SU-DHL-6 (cell line): ENCODE results near the gene NFATC1.

Source experiments
- H2AFZ ChIP-seq: fragments of 200-600 bp; sonication (generic); 2 replicates; pipeline ENCODE4 v1.6.1; 2014; ENCODE audit warnings: low read depth, mild to moderate bottlenecking, moderate library complexity, mixed read lengths, antibody characterized with exemption, low read length; ENCODE audit not compliant: severe bottlenecking
- H3F3A ChIP-seq: fragments of 200-600 bp; shearing (Covaris generic); 2 replicates; pipeline ENCODE4 v1.6.0; 2016; ENCODE audit warnings: antibody characterized with exemption, mild to moderate bottlenecking; ENCODE audit not compliant: insufficient read depth
- H3K27ac ChIP-seq: fragments of 200-600 bp; sonication (generic); 2 replicates; pipeline ENCODE4 v1.5.1; 2016; ENCODE audit warnings: low read depth, mild to moderate bottlenecking, low read length, moderate library complexity, mixed read lengths
- H3K27me3 ChIP-seq: fragments of 200-600 bp; sonication (generic), shearing (Covaris generic); 2 replicates; pipeline ENCODE4 v1.6.0; 2014; ENCODE audit warnings: mild to moderate bottlenecking, low read length
- H3K36me3 ChIP-seq: fragments of 200-600 bp; sonication (generic); 2 replicates; pipeline ENCODE4 v1.6.1; 2014; ENCODE audit warnings: mild to moderate bottlenecking, low read length, mixed read lengths
- H3K4me2 ChIP-seq: fragments of 300-600, 200-600 bp; shearing (Covaris generic), sonication (generic); 2 replicates; pipeline ENCODE4 v1.6.0; 2014; ENCODE audit warnings: low read length, low read depth, mild to moderate bottlenecking; ENCODE audit not compliant: poor library complexity, severe bottlenecking
- H3K4me3 ChIP-seq: fragments of 200-600 bp; sonication (generic); 2 replicates; pipeline ENCODE4 v1.5.1; 2014; ENCODE audit warnings: antibody characterized with exemption, low read length, mild to moderate bottlenecking, mixed read lengths; ENCODE audit not compliant: insufficient read depth, poor library complexity, severe bottlenecking
- H3K79me2 ChIP-seq: fragments of 200-600 bp; sonication (generic); 2 replicates; pipeline ENCODE4 v1.6.1; 2014; ENCODE audit warnings: mild to moderate bottlenecking, low read length, moderate library complexity; ENCODE audit not compliant: insufficient read depth
- H3K9ac ChIP-seq: fragments of 200-600 bp; sonication (generic); 2 replicates; pipeline ENCODE4 v1.7.0; 2014; ENCODE audit warnings: mild to moderate bottlenecking, low read length
- H3K9me2 ChIP-seq: fragments of 200-600 bp; sonication (generic); replicated peaks from 2 replicates; pipeline ENCODE4 v1.6.1; 2014; ENCODE audit warnings: low read length; ENCODE audit not compliant: insufficient read depth
- H3K9me3 ChIP-seq: fragments of 200-600 bp; sonication (generic); 2 replicates; pipeline ENCODE4 v1.6.1; 2014; ENCODE audit warnings: low read length, mixed read lengths; ENCODE audit not compliant: insufficient read depth
- H4K20me1 ChIP-seq: fragments of 200-600 bp; sonication (generic); 2 replicates; pipeline ENCODE4 v1.6.1; 2014; ENCODE audit warnings: low read depth, mild to moderate bottlenecking, antibody characterized with exemption, low read length, moderate library complexity, mixed read lengths
- CTCF ChIP-seq: fragments of 200-600 bp; sonication (generic); IDR thresholded peaks from one replicate; pipeline ENCODE4 v1.5.1; 2017; ENCODE audit warnings: antibody characterized with exemption, mild to moderate bottlenecking, low read length, moderate library complexity; ENCODE audit not compliant: insufficient read depth, poor library complexity, severe bottlenecking
- EZH2phosphoT487 ChIP-seq: fragments of 200-600 bp; sonication (generic), shearing (Covaris generic); conservative IDR thresholded peaks from 2 replicates; pipeline ENCODE4 v1.6.1; 2018; ENCODE audit warnings: mild to moderate bottlenecking, antibody characterized with exemption, low read length, moderate library complexity, mixed read lengths

Gene NFATC1

GRCh38 chr18:79486356-79487182, 90.8 kb downstream of the NFATC1 start:
- H3K9me3 ChIP-seq: no peaks in the 10 kb centered on the region
- H3K27me3 ChIP-seq: no peaks in the 10 kb centered on the region
- H4K20me1 ChIP-seq: no peaks in the 10 kb centered on the region
- H2AFZ ChIP-seq: no peak overlapping the region
- H3F3A ChIP-seq: no peaks in the 10 kb centered on the region
- H3K36me3 ChIP-seq: no peaks in the 10 kb centered on the region
- no peaks in the 10 kb centered on the region for H3K9me2 ChIP-seq
- H3K4me2 ChIP-seq: no peak overlapping the region
- H3K27ac ChIP-seq: no peak overlapping the region
- TF ChIP-seq EZH2phosphoT487 (no peak), CTCF (no peak)
- H3K4me3 ChIP-seq: no peak overlapping the region
- no peaks in the 10 kb centered on the region for H3K79me2 ChIP-seq
- no peak overlapping the region for H3K9ac ChIP-seq

GRCh38 chr18:79487183-79487800, 91.6 kb downstream of the NFATC1 start:
- Histone ChIP-seq H3K4me3 (no peak overlapping the region), H3K9ac (no peak overlapping the region), H3K9me2 (no peaks in the 10 kb centered on the region), H3F3A (no peaks in the 10 kb centered on the region), H3K9me3 (no peaks in the 10 kb centered on the region), H3K36me3 (no peaks in the 10 kb centered on the region), H2AFZ (no peak overlapping the region), H3K27ac (no peak overlapping the region), H3K79me2 (no peaks in the 10 kb centered on the region), H3K4me2 (no peak overlapping the region), H4K20me1 (no peaks in the 10 kb centered on the region), H3K27me3 (no peaks in the 10 kb centered on the region)
- TF ChIP-seq CTCF: no peak
- TF ChIP-seq EZH2phosphoT487: no peak

GRCh38 chr18:79487801-79488201, 92.1 kb downstream of the NFATC1 start:
- no peaks in the 10 kb centered on the region for H4K20me1 ChIP-seq
- H3K4me2 ChIP-seq: no peak overlapping the region
- no peaks in the 10 kb centered on the region for H3K27me3 ChIP-seq
- no peaks in the 10 kb centered on the region for H3K9me3 ChIP-seq
- no peaks in the 10 kb centered on the region for H3K79me2 ChIP-seq
- H3F3A ChIP-seq: no peaks in the 10 kb centered on the region
- H3K4me3 ChIP-seq: no peak overlapping the region
- no peak overlapping the region for H3K9ac ChIP-seq
- no peaks in the 10 kb centered on the region for H3K36me3 ChIP-seq
- no peaks in the 10 kb centered on the region for H3K9me2 ChIP-seq
- no peak overlapping the region for H2AFZ ChIP-seq
- TF ChIP-seq EZH2phosphoT487 (no peak), CTCF (no peak)
- H3K27ac ChIP-seq: no peak overlapping the region
